Fibroblast of villous mesenchyme (primary cell): ENCODE data around the gene FYB2. TPM values are rescaled to one million over a fixed set of nuclear protein-coding genes. Genes with fewer than 3 reads are reported as not detected.

ENCODE experiments used
- DNase-seq: peaks from one replicate; pipeline ENCODE4 v3.0.0-alpha.2; 2010; ENCODE audit warnings: low read depth
- H3K4me3 ChIP-seq: 2 replicates; pipeline ENCODE4 v1.5.1; 2011; ENCODE audit warnings: low read depth, mild to moderate bottlenecking, low read length
- CTCF ChIP-seq: IDR thresholded peaks from 2 replicates; pipeline ENCODE4 v1.5.1; 2012; ENCODE audit warnings: low read depth, mild to moderate bottlenecking, low read length; ENCODE audit not compliant: insufficient read depth
- total RNA-seq: library from RNA; depleted of rRNA; stranded (reverse); fragments of >200 nt; gene quantifications from 2 replicates; pipeline ENCODE4 v1.2.3, GENCODE V29; 2012

Gene FYB2
- total RNA-seq, 1 donor: not detected

GRCh38 chr1:56713112-56713511, 106.1 kb downstream of the FYB2 start:
- no peak overlapping the region for H3K4me3 ChIP-seq
- no peak for TF ChIP-seq CTCF
- DNase-seq: no peak

GRCh38 chr1:56712150-56712549, 107.1 kb downstream of the FYB2 start:
- no peak for DNase-seq
- H3K4me3 ChIP-seq: no peak overlapping the region
- no peak for TF ChIP-seq CTCF

GRCh38 chr1:56710646-56711045, 108.6 kb downstream of the FYB2 start:
- no peak for TF ChIP-seq CTCF
- DNase-seq: peak; percentile 48
- H3K4me3 ChIP-seq: no peak overlapping the region

- H3K4me3 ChIP-seq: no peak overlapping the region
- TF ChIP-seq CTCF: no peak
- no peak for DNase-seq
Observed at GRCh38 chr1:56709995-56710394, 109.2 kb downstream of the FYB2 start.

- DNase-seq: peak; percentile 62
- TF ChIP-seq CTCF: peak; percentile 50
- no peak overlapping the region for H3K4me3 ChIP-seq
Observed at GRCh38 chr1:56709269-56709880, 109.8 kb downstream of the FYB2 start.

GRCh38 chr1:56707379-56707778, 111.8 kb downstream of the FYB2 start:
- TF ChIP-seq CTCF: no peak
- DNase-seq: no peak
- no peak overlapping the region for H3K4me3 ChIP-seq

GRCh38 chr1:56703747-56704146, 115.5 kb downstream of the FYB2 start:
- no peak for DNase-seq
- TF ChIP-seq CTCF: no peak
- no peak overlapping the region for H3K4me3 ChIP-seq
